Midbrain (tissue), 1 donor: Measurements from ENCODE around the gene SYNPO.
A peak's percentile ranks its signal among the peaks of the same experiment; 100 is the strongest.

Source experiments
- DNase-seq: peaks from one replicate; lab custom pipeline; 2025; lab: John Stamatoyannopoulos, UW

SYNPO gene

GRCh38 chr5:150642567-150642927 is 2.1 kb downstream of the SYNPO start:
- DNase-seq = no peak

DNA sequence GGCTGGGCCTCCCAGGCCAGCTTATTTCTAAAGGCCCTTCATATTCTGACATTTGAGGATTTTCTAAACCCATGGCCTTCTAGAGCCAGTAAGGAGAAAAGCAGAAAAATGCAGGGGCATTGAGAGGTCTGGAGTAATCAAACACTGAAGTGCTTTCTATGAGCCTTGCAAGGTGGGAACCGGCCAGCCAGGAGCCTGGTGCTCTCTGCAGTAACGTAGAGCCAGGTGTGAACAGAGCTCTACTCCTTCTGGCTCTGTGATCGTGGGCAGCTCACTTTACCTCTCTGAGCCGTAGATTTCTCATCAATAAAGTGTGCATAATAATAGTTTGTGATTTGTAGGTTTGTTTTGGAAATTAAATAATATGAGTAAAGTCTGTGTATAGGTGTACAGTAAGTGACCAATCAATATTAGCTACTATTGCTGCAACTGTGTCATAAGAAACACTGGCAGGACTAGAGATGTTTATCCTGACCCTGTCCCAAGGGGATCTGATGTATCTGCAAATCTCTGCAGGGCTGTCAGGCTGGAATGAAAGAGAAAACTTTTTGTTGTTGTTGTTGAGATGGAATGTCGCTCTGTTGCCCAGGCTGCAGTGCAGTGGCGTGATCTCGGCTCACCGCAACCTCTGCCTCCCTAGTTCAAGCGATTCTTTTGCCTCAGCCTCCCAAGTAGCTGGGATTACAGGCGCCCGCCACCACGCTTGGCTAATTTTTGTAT is 2.7 kb downstream of the SYNPO start:
- DNase-seq = no peak

DNA sequence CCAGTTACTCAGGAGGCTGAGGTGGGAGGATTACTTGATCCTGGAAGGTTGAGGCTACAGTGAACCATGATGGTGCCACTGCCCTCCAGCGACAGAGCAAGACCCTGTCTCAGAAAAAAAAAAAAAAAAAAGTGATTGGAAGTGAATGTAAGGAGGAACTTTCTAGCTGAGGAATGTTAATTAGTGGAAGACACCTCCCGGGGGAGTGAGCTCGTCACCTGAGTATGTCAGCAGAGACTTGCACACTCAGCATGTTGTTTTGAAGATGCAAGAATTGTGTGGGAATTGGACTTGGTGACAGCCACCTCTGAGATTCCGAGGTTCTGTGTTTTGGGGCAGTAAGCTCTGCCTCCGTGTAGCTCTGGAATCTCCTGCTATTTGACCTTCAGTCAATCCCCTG is 3.6 kb downstream of the SYNPO start:
- no peak for DNase-seq

- peak; percentile 22 for DNase-seq
Measured at GRCh38 chr5:150644514-150644913, 4.1 kb downstream of the SYNPO start.

DNA sequence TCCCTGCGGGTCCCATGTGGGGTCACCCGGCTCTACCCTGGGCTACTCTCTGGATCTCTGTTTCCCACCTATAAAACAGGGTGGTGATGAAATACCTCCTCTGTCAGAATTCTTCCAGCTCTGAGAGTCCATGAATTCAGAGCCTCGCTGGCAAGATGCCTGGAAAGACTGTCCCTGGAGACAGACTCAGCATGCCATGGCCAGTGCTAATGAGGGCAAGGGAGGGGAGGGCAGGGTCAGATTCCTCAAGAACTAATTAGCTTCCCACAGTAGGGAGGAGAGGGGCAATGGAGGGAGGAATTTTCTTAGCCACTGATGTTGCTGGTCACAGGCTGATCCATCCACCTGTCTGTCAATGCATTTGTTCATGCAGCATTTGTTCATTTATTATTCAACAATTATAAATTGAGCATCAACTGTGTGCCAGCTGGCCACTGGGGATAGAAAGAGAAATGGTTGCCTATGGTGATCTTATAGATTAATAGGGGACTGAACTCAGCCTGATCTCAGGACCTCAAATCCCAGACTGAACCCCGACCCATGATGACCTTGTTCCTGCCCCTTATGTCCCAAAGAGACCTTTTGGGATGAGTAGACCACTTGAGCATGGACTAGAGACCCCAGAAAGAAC is 4.7 kb downstream of the SYNPO start:
- peak; percentile 21 for DNase-seq

DNA sequence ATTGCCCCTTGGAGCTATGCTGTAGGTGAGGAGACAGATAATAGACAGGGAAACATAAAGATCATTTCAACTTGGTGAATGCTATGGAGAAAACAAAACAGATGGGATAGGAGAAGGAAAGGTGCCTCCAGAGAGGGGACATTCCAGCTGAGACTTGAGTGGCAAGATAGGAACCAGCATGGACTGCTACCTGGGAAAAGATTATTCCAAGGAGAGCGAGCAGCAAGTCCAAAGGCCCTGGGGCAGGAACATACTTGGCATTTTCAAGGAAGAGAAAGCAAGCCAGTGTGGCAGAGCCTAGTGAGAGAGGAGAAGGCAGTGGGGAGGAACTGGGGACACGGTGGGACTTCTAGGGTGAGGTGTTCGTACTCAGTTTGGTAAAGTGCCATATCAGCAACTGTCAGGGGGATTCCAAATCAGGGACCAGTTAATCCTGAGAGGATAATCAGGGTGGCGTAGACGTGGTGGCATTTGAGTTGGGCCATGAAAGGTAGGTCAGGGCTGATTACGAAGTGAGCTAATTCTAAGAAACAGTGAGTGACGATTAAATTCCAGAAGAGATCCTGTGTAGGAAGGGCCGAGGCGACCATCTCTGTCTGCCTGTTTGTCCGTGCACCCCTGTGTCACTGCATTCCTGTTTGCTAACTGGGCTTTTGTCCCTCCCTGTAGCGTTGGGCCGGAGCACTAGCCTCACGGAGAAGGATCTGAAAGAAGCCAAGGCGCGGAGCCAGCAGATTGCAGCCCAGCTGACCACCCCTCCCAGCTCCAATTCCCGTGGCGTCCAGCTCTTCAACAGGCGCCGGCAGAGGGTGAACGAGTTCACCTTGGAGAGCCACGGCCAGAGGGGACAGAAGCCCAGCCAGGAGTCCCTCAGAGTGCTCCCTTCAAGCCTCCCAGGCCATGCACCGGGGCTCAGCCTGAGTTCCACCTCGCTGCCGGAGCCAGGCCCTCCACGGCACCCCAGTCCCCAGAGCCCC is 7.1 kb downstream of the SYNPO start:
- DNase-seq = no peak

GRCh38 chr5:150648294-150649107 is 8.0 kb downstream of the SYNPO start:
- DNase-seq = no peak

GRCh38 chr5:150649108-150650020 is 8.9 kb downstream of the SYNPO start:
- no peak for DNase-seq

DNA sequence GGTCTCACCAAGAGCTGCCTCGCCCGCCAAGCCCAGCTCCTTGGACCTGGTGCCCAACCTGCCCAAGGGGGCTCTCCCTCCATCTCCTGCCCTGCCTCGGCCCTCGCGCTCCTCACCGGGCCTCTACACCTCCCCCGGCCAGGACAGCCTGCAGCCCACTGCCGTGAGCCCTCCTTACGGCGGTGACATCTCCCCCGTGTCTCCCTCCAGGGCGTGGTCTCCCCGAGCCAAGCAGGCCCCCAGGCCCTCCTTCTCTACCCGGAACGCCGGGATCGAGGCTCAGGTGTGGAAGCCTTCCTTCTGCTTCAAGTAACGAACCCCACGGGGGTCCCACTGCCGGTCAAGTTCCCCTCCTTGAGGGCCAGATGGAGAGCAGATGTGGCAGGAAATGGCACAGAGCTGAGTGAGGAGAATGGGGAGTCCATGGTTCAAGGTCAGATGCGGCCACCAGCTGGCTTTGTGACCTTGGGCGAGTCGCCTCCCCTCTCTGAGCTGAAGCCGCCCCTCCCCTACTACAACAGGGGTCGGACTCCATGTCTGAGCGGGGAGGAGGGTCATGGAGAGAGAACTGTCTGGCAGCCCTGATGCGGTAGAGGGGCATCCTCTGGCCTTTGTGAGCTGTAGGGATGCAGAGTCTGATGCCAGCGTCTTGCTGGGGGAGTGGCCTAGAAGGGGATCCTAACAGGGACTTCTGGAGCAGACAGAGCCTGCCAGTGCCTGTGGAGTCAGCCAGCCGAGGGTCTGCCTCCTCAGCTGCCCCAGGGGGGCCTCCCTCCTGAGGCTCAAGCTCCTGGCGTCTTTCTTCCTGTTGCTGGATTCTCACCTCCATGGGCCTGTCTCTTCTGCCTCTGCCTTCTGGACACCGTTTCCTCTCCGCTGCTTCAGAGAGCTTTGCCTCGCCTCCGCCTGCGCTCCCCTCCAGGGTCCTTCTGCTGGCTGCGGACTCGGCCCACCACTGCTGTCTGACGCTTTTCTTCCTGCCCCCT is 9.9 kb downstream of the SYNPO start:
- DNase-seq = no peak

DNA sequence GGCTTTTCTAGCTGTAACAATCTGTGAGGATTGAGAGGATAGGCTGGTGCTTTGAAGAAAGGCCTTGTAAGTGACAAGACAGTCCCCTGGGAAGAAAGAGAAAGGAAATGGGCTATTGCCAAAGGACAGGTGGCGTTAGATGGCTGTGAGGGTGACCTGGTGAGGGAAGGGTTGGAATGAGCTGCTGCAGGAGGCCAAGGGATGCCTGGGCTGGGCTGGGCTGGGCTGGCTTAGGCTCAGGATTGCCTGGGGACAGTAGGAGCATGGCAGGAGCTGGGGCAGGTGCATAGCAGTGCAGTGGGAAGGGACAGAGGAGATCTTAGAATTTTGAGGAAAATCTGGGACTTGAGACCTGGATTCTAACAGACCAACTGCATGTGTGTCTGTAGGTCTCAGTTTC is 10.9 kb downstream of the SYNPO start:
- DNase-seq = no peak

DNA sequence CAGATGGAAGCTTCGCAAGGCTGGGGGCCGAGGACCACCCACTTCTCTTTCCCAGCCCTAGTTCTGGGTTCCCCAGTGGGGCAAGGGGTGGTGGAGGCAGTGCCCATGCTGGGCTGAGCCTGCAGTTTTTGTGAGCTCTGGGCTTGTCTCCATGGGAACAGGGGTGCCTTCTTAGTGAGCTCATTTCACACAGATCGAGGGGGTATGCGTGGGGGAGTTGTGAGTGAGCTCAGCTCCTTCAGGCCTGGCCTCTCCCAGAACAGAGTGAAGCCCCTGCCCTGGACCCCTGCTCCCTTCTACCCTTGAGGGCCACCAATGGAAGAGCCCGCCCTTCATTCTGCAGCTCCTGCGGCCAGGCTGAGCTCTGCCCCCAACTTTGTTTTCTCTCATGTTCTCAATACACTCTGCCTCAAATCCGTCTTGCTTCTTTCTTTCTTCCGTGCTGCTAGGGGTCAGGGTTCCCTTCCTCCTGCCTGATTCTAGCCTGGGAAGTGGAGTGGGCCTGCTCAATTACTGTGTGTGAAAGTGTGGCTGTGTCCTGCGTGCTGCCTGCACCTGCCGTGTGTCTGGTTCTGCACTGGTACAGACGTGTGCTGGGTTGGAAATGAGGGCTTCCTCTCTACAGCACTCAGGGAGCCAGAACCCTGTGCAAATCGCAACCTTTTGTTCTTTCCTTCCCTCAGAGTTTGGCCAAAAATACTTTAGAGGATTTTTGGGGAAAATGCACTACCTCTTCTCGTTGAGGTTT is 11.6 kb downstream of the SYNPO start:
- no peak for DNase-seq

- no peak for DNase-seq
Measured at GRCh38 chr5:150653145-150653761, 12.8 kb downstream of the SYNPO start.

DNA sequence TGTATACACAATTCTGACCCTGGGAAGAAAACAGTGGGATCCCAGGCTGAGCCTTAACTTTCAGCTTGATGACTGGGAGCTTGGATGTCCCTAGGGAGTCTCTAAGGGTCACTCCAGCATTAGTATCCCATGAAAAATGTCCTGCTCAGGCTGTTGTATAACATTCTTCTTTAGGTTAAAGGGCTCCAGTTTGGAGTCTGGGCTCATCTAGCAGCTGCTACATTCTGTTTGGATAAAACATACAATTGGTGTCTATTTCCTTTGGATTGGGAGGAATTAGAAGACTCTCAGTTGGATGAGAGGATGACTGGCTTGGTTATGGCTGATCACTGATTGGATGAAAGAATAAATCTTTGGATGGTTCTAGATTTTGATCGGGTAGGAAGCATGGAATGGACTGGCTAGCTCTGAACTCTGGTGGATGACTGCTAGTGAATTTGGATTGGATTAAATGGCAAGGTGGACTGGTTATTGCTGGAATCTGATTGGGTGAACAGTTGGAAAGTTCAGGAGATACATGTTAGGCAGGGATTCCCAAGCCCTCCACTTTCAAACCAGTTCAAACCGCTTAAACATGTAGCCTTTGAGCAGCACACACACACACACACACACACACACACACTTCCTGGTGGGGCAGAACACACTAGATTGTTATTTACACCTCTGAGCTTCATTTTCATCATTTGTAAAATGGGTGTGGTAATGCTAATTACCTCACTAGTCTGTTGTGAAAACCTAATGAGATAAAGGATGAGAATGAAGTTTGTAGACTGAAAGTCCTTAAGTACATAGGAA is 13.5 kb downstream of the SYNPO start:
- DNase-seq = no peak

- no peak for DNase-seq
Measured at GRCh38 chr5:150655221-150655620, 14.8 kb downstream of the SYNPO start.

GRCh38 chr5:150656191-150657132 is 16.0 kb downstream of the SYNPO start:
- peak; percentile 62 for DNase-seq

DNA sequence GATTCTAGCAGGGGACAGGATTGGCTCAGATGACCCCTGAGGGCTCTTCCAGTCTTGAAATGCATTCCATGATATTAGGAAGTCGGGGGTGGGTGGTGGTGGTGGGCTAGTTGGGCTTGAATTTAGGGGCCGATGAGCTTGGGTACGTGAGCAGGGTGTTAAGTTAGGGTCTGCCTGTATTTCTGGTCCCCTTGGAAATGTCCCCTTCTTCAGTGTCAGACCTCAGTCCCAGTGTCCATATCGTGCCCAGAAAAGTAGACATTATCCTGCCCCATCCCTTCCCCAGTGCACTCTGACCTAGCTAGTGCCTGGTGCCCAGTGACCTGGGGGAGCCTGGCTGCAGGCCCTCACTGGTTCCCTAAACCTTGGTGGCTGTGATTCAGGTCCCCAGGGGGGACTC is 17.7 kb downstream of the SYNPO start:
- DNase-seq = no peak
